ENCODE measurements around the gene GPR152.
"Not testable (repeated sequence)": the region's sequence is repeated elsewhere in the genome, so short reads cannot be mapped to it uniquely, and the experiment has no call there.

GPR152 gene

DNA sequence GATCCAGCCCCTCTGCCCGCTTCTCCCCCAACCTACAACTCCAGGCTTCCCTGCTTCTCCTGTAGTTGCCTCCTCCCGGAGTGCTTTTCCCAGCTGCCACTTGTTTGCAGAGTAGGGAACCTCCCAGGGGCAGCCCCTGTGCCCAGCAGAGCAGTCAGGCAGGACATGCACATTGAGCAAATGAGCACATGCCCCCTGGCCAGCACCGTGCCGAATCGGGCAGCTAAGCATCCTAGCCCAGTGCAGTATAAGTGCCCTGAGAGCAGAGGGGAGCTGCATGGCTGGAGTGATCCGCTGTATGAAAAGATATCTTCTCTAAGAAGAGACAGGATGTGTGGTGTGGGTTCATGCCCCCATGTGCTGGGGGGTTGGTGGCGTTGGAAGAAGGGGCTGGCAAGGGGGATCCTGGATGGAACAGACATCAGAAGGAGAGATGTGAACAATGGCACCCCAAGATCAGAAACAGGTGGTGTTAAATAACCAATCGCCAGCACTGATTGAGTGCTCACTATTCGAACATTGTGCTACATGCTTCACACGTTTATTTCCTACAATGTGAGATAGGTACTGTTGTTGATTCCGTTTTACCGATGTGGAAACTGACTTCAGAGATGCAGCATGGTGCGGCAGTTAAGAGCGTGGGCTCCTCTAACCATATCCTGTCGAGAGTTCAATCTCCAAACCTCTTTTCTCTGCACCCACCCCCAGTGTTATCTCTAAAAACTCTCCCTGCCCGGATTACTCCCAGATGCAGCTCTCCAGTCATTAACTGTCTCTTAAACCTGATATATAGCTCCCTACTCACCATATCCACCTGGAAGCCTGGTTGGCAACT, 31.5 kb upstream of the GPR152 start:
- Histone ChIP-seq H3K4me3 (ENCODE audit: low read depth, low read length) (peak overlapping the region; percentile 74; the same call in 1 of the 2 replicates), H3K27me3 (ENCODE audit: insufficient read depth, low read depth, severe bottlenecking) (no peaks in the 10 kb centered on the region), H3K36me3 (peaks cover 23% of the 10 kb centered on the region), H3K27ac (peak overlapping the region; percentile 85; the same call in 1 of the 2 replicates), H3K9me3 (ENCODE audit: severe bottlenecking) (peaks cover 5% of the 10 kb centered on the region)
- TF ChIP-seq, protein P1, sequence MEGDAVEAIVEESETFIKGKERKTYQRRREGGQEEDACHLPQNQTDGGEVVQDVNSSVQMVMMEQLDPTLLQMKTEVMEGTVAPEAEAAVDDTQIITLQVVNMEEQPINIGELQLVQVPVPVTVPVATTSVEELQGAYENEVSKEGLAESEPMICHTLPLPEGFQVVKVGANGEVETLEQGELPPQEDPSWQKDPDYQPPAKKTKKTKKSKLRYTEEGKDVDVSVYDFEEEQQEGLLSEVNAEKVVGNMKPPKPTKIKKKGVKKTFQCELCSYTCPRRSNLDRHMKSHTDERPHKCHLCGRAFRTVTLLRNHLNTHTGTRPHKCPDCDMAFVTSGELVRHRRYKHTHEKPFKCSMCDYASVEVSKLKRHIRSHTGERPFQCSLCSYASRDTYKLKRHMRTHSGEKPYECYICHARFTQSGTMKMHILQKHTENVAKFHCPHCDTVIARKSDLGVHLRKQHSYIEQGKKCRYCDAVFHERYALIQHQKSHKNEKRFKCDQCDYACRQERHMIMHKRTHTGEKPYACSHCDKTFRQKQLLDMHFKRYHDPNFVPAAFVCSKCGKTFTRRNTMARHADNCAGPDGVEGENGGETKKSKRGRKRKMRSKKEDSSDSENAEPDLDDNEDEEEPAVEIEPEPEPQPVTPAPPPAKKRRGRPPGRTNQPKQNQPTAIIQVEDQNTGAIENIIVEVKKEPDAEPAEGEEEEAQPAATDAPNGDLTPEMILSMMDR (IDR thresholded peaks at IDR 0.05; ENCODE audit: low read depth, low read length) = no peak
- DNase-seq = no peak

DNA sequence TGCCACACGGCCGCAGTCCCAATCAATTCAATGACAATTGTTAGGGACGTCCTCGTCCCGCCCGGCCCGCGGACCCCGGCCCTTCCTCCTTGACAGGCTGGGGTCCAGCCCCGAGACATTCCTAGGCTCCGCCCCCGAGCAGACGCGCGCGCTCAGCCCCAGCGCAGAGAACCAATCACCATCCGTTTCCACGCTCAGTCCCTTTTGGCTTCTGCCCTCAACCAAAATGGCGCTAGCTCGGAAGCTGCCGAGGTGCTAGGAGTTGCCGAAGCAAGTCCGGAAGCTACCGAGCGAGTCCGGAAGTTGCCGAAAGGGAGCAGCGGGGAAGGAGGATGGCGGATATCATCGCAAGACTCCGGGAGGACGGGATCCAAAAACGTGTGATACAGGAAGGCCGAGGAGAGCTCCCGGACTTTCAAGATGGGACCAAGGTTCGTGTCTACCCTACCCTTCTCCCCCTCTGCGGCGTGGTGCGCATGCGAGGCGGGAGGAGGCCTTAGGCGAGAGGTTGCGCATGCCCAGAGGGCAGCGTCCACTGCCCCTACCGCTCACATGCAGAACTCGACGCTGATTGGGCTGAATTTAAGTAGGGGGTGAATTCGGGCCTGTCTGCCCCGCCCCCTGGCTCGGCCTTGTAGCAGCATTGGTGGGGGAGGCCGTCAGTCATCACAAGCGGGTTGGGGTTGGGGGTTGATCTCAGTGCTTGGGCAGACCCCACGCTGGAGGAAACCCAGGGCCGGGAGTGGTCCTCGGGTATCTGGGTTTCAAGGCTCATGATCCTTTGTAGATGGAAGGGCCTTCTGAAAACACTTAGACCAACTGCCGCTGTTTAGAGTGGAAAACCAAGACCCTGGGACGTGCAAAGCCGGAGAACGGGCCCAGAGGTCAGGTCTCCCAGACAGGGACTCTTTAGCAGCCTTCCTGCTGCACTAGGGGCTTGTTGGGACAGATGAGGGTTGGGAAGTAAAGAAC, 30.6 kb upstream of the GPR152 start, which contains the start of gene AIP:
Gene AIP (plus strand): TSS at position 200 of the 972 bp plus-strand sequence. CDS start 133 bp downstream, at position 333.
- peak; percentile 98 for DNase-seq
- Histone ChIP-seq H3K4me3 (ENCODE audit: low read depth, low read length) (peak within 1 kb of the TSS; percentile 74), H3K36me3 (peaks cover 20% of the 10 kb centered on the region), H3K9me3 (ENCODE audit: severe bottlenecking) (peaks cover 5% of the 10 kb centered on the region), H3K27me3 (ENCODE audit: insufficient read depth, low read depth, severe bottlenecking) (no peaks in the 10 kb centered on the region), H3K27ac (peak within 1 kb of the TSS; percentile 85)
- TF ChIP-seq, protein P1 (IDR thresholded peaks at IDR 0.05; ENCODE audit: low read depth, low read length) = 0 out of 2 replicates have a peak, but pooled peaks have one; percentile 10

DNA sequence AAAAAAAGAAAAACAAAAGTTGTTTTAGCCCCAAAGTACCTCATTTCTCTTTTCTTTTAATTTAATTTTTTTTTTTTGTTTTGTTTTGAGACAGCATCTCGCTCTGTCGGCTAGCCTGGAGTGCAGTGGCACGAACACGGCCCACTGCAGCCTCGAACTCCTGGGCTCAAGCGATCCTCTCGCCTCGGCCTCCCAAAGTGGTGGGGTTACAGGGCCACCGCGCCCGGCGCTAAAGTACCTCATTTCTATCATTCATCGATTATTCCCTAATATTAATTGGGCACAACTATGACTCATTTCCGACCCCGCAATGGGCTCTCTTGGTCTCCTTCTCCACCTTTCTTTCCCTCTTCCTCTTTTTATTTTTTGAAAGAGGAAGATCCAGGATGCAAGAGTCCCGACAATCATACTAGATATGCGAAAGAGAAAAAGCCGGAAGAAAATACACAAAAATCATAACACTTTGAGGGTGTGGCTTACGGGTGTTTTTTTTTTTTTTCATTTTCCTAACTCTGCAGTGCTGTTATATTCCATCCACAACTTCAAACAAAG, 29.8 kb upstream of the GPR152 start:
- H3K27me3 ChIP-seq (ENCODE audit: insufficient read depth, low read depth, severe bottlenecking) = no peaks in the 10 kb centered on the region
- TF ChIP-seq, protein P1 (IDR thresholded peaks at IDR 0.05; ENCODE audit: low read depth, low read length) = no peak
- peaks cover 13% of the 10 kb centered on the region for H3K36me3 ChIP-seq
- peak overlapping the region; percentile 74 for H3K4me3 ChIP-seq (ENCODE audit: low read depth, low read length)
- peaks cover 5% of the 10 kb centered on the region for H3K9me3 ChIP-seq (ENCODE audit: severe bottlenecking)
- peak overlapping the region; percentile 85 for H3K27ac ChIP-seq
- DNase-seq = no peak

DNA sequence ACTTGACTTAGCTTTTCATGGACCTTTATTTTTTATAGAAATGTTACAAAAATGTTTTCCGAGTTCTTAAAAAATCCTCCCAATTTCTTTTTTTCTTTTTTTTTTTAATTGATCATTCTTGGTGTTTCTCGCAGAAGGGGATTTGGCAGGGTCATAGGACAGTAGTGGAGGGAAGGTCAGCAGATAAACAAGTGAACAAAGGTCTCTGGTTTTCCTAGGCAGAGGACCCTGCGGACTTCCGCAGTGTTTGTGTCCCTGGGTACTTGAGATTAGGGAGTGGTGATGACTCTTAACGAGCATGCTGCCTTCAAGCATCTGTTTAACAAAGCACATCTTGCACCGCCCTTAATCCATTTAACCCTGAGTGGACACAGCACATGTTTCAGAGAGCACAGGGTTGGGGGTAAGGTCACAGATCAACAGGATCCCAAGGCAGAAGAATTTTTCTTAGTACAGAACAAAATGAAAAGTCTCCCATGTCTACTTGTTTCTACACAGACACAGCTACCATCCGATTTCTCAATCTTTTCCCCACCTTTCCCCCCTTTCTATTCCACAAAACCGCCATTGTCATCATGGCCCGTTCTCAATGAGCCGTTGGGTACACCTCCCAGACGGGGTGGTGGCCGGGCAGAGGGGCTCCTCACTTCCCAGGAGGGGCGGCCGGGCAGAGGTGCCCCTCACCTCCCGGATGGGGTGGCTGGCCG, 25.0 kb upstream of the GPR152 start:
- not testable (repeated sequence) for H3K4me3 ChIP-seq (ENCODE audit: low read depth, low read length); H3K9me3 ChIP-seq (ENCODE audit: severe bottlenecking); DNase-seq; H3K36me3 ChIP-seq; H3K27me3 ChIP-seq (ENCODE audit: insufficient read depth, low read depth, severe bottlenecking)
- H3K27ac ChIP-seq = peak overlapping the region; percentile 53

DNA sequence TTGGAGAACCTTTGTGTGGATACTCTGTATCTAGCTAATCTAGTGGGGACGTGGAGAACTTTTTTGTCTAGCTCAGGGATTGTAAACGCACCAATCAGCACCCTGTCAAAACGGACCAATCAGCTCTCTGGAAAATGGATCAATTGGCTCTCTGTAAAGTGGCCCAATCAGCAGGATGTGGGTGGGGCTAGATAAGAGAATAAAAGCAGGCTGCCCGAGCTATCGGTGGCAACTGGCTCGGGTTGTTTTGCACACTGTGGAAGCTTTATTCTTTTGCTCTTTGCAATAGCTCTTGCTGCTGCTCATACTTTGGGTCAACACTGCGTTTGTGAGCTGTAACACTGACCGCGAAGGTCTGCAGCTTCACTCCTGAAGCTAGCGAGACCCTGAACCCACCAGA, 24.2 kb upstream of the GPR152 start:
- H3K36me3 ChIP-seq; DNase-seq; H3K27me3 ChIP-seq (ENCODE audit: insufficient read depth, low read depth, severe bottlenecking); H3K4me3 ChIP-seq (ENCODE audit: low read depth, low read length); H3K9me3 ChIP-seq (ENCODE audit: severe bottlenecking): not testable (repeated sequence)
- peak overlapping the region; percentile 48 for H3K27ac ChIP-seq

DNA sequence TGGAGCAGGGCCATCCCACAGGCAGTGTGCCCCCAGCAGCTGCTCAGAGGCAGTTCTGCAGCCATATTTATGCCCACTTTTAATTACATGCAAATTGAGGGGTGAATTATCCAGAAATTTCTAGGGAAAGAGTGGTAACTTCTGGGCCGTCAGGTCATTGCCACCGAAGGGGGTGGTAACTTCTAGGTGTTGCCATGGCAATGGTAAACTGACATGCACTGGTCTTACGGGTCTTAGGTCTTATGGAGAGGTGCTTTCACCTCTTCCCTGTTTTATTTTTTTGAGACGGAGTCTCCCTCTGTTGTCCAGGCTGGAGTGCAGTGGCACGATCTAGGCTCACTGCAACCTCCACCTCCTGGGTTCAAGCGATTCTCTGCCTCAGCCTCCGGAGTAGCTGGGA, 20.4 kb upstream of the GPR152 start:
- TF ChIP-seq, protein P1 (IDR thresholded peaks at IDR 0.05; ENCODE audit: low read depth, low read length) = no peak
- Histone ChIP-seq H3K9me3 (ENCODE audit: severe bottlenecking) (peaks cover 7% of the 10 kb centered on the region), H3K36me3 (no peaks in the 10 kb centered on the region), H3K4me3 (ENCODE audit: low read depth, low read length) (no peak overlapping the region), H3K27ac (no peak overlapping the region), H3K27me3 (ENCODE audit: insufficient read depth, low read depth, severe bottlenecking) (no peaks in the 10 kb centered on the region)
- DNase-seq = no peak

Data from WERI-Rb-1 (cell line).